Neural progenitor cell (in vitro differentiated cells): Measurements from ENCODE around the gene SLC25A53. TPM values are rescaled to one million over a fixed set of nuclear protein-coding genes. Genes with fewer than 3 reads are reported as not detected.

ENCODE experiments used
- DNase-seq: peaks from one replicate; pipeline ENCODE4 v3.0.0-alpha.2; 2016; ENCODE audit warnings: low spot score
- H2AFZ ChIP-seq: fragments of 200-600 bp; sonication (generic); replicated peaks from 2 replicates; pipeline ENCODE4 v1.6.1; 2016; ENCODE audit warnings: antibody characterized with exemption
- H3F3A ChIP-seq: fragments of 200-600 bp; sonication (generic); 2 replicates; pipeline ENCODE4 v1.6.1; 2016; ENCODE audit warnings: antibody characterized with exemption, low read depth
- H3K27ac ChIP-seq: fragments of 200-600 bp; sonication (generic); 2 replicates; pipeline ENCODE4 v1.5.1; 2016; ENCODE audit warnings: mild to moderate bottlenecking
- H3K27me3 ChIP-seq: fragments of 200-600 bp; sonication (generic); 2 replicates; pipeline ENCODE4 v1.6.1; 2016; ENCODE audit warnings: mild to moderate bottlenecking, moderate library complexity
- H3K36me3 ChIP-seq: fragments of 200-600 bp; sonication (generic); 2 replicates; pipeline ENCODE4 v1.5.1; 2016
- H3K4me1 ChIP-seq: fragments of 200-600 bp; sonication (generic); 2 replicates; pipeline ENCODE4 v1.6.1; 2016; ENCODE audit warnings: mixed run types
- H3K4me2 ChIP-seq: fragments of 200-600 bp; sonication (generic); 2 replicates; pipeline ENCODE4 v1.6.1; 2016
- H3K4me3 ChIP-seq: fragments of 200-600 bp; sonication (generic); 2 replicates; pipeline ENCODE4 v1.5.1; 2016
- H3K79me2 ChIP-seq: fragments of 200-600 bp; sonication (generic); 2 replicates; pipeline ENCODE4 v1.6.1; 2016; ENCODE audit warnings: low read depth
- H3K9ac ChIP-seq: fragments of 200-600 bp; sonication (generic); 2 replicates; pipeline ENCODE4 v1.6.1; 2016
- H3K9me3 ChIP-seq: fragments of 200-600 bp; sonication (generic); 2 replicates; pipeline ENCODE4 v1.5.1; 2016; ENCODE audit warnings: low read depth
- H4K20me1 ChIP-seq: fragments of 200-600 bp; sonication (generic); 2 replicates; pipeline ENCODE4 v1.6.1; 2016; ENCODE audit warnings: low read depth
- H3K27ac Mint-ChIP-seq: 3 replicates; pipeline ENCODE4 v1.8.0; 2021; ENCODE audit warnings: mixed read lengths
- H3K27me3 Mint-ChIP-seq: 2 replicates; pipeline ENCODE4 v1.8.0; 2022; ENCODE audit warnings: low read depth, mild to moderate bottlenecking, inconsistent platforms, moderate library complexity, mixed read lengths; ENCODE audit not compliant: insufficient read depth
- H3K36me3 Mint-ChIP-seq: 3 replicates; pipeline ENCODE4 v1.8.0; 2021; ENCODE audit warnings: mixed read lengths
- H3K4me1 Mint-ChIP-seq: 3 replicates; pipeline ENCODE4 v1.8.0; 2021; ENCODE audit warnings: mixed read lengths
- H3K4me3 Mint-ChIP-seq: 3 replicates; pipeline ENCODE4 v1.8.0; 2021; ENCODE audit warnings: mild to moderate bottlenecking, moderate library complexity, mixed read lengths
- H3K9me3 Mint-ChIP-seq: 3 replicates; pipeline ENCODE4 v1.8.0; 2020; ENCODE audit warnings: mixed read lengths
- EZH2 ChIP-seq: fragments of 200-600 bp; sonication (generic); IDR thresholded peaks from 2 replicates; pipeline ENCODE4 v1.6.1; 2017; ENCODE audit warnings: antibody characterized with exemption, mild to moderate bottlenecking, moderate library complexity
- EZH2phosphoT487 ChIP-seq: fragments of 200-600 bp; sonication (generic); IDR thresholded peaks from 2 replicates; pipeline ENCODE4 v1.6.1; 2017; ENCODE audit warnings: antibody characterized with exemption
- total RNA-seq: library from RNA; depleted of rRNA; stranded (reverse); fragments of >200 nt; gene quantifications from 2 replicates; pipeline ENCODE4 v1.2.3, GENCODE V29; 2015; ENCODE audit warnings: low replicate concordance
- TF ChIP-seq, protein P1 (sequence below): fragments of 200-600 bp; sonication (generic); IDR thresholded peaks from 2 replicates; pipeline ENCODE4 v1.5.1; 2017; ENCODE audit warnings: antibody characterized with exemption, mild to moderate bottlenecking

SLC25A53 gene
- 4.0 and 4.4 TPM in 2 replicates for total RNA-seq

DNA sequence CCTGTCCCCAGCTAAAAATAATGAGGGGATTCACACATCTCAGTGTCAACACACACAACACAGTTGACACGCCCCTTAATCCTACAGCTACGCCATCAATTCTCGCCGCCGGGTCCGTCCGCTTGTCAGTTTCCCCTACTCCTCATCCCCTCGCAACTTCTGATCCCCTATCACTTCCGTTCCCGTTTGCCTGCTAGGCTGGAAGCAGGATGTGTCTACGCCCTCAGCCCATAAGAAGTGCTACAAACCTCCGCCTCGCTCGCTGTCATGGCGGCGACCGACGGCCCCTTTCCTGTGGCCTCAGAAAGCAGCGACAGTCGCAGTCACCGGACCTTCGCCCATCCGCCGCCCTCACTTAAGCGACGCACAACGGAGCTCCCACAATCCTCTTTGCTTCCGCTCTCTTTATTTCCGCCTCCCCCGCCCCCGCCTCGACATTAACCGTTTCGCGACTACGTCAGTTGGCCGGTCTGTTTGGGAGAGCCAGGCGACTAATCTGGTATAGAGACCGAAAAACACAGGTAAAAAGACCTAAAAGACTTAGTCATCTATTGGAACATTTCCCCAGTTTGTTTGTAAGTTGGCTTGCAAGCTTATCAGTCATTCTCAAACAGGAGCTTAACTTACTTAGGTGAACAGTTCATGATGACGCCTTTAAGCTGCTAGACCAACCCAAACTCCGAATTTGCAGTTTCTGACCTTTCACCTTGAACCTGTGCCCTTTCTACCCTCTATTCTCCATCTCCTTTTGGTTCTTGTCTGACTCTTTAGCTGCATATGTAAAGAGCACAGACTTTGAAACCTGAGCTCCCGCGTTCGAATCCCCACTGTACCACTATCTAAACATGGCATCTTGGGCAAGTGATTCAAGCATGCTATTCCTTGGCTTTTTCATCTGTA, at the start of gene SLC25A53:
TSS of gene SLC25A53 (minus strand) at position 380 of the 900 bp plus-strand sequence. CDS start 51,752 bp downstream, outside the sequence.
- TF ChIP-seq EZH2phosphoT487 (no peak), EZH2 (no peak)
- TF ChIP-seq, protein P1, sequence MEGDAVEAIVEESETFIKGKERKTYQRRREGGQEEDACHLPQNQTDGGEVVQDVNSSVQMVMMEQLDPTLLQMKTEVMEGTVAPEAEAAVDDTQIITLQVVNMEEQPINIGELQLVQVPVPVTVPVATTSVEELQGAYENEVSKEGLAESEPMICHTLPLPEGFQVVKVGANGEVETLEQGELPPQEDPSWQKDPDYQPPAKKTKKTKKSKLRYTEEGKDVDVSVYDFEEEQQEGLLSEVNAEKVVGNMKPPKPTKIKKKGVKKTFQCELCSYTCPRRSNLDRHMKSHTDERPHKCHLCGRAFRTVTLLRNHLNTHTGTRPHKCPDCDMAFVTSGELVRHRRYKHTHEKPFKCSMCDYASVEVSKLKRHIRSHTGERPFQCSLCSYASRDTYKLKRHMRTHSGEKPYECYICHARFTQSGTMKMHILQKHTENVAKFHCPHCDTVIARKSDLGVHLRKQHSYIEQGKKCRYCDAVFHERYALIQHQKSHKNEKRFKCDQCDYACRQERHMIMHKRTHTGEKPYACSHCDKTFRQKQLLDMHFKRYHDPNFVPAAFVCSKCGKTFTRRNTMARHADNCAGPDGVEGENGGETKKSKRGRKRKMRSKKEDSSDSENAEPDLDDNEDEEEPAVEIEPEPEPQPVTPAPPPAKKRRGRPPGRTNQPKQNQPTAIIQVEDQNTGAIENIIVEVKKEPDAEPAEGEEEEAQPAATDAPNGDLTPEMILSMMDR, result no peak
- H3K27ac ChIP-seq, result peak within 1 kb of the TSS; percentile 87
- H3K27me3 ChIP-seq, result no peaks in the 10 kb centered on the region
- H3K4me1 Mint-ChIP-seq, result no peaks in the 10 kb centered on the region
- no peaks in the 10 kb centered on the region for H4K20me1 ChIP-seq
- peak within 1 kb of the TSS; percentile 66 for H3K4me3 ChIP-seq
- H3K9ac ChIP-seq, result peak within 1 kb of the TSS; percentile 59
- no peaks in the 10 kb centered on the region for H3K36me3 Mint-ChIP-seq
- H3K4me3 Mint-ChIP-seq, result peak within 1 kb of the TSS; percentile 98
- peaks cover 5% of the 10 kb centered on the region for H3K27me3 Mint-ChIP-seq
- no peaks in the 10 kb centered on the region for H3F3A ChIP-seq
- H3K79me2 ChIP-seq, result no peaks in the 10 kb centered on the region
- H2AFZ ChIP-seq, result peak within 1 kb of the TSS; percentile 63
- H3K27ac Mint-ChIP-seq, result peak within 1 kb of the TSS; percentile 99
- peaks cover 3% of the 10 kb centered on the region for H3K9me3 ChIP-seq
- no peaks in the 10 kb centered on the region for H3K4me1 ChIP-seq
- peak within 1 kb of the TSS; percentile 80 for H3K4me2 ChIP-seq
- H3K36me3 ChIP-seq, result no peaks in the 10 kb centered on the region
- H3K9me3 Mint-ChIP-seq, result no peaks in the 10 kb centered on the region
- peak; percentile 91 for DNase-seq

DNA sequence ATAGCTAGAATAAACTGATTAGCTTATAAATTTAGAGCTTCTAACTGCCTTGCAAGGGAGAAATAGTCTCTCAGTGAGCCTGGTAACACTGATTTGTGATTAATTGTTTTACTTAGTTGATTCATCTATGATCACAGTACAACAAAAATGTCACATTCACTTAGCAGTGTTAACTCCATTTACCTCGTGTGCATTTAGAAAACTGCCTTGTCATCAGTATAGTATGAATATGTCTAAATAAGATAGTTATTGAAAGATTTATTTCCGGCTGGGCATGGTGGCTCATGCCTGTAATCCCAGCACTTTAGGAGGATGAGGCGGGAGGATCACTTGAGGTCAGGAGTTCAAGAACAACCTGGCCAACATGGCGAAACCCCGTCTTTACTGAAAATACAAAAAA, 48.7 kb upstream of the SLC25A53 start:
- H3K9me3 Mint-ChIP-seq, result no peaks in the 10 kb centered on the region
- H3K36me3 Mint-ChIP-seq, result peaks cover 1% of the 10 kb centered on the region
- peaks cover 11% of the 10 kb centered on the region for H3K27me3 ChIP-seq
- H3K4me1 Mint-ChIP-seq, result no peaks in the 10 kb centered on the region
- no peaks in the 10 kb centered on the region for H3K27me3 Mint-ChIP-seq
- no peak for TF ChIP-seq EZH2phosphoT487
- TF ChIP-seq EZH2, result no peak
- no peaks in the 10 kb centered on the region for H4K20me1 ChIP-seq
- H3K4me2 ChIP-seq, result no peak overlapping the region
- H3K9me3 ChIP-seq, result no peaks in the 10 kb centered on the region
- no peak overlapping the region for H3K4me3 Mint-ChIP-seq
- no peaks in the 10 kb centered on the region for H3K36me3 ChIP-seq
- no peaks in the 10 kb centered on the region for H3F3A ChIP-seq
- no peak overlapping the region for H3K4me3 ChIP-seq
- H3K27ac Mint-ChIP-seq, result no peak overlapping the region
- H3K4me1 ChIP-seq, result no peaks in the 10 kb centered on the region
- no peak overlapping the region for H3K9ac ChIP-seq
- no peak overlapping the region for H2AFZ ChIP-seq
- H3K27ac ChIP-seq, result no peak overlapping the region
- no peaks in the 10 kb centered on the region for H3K79me2 ChIP-seq
- DNase-seq, result no peak

DNA sequence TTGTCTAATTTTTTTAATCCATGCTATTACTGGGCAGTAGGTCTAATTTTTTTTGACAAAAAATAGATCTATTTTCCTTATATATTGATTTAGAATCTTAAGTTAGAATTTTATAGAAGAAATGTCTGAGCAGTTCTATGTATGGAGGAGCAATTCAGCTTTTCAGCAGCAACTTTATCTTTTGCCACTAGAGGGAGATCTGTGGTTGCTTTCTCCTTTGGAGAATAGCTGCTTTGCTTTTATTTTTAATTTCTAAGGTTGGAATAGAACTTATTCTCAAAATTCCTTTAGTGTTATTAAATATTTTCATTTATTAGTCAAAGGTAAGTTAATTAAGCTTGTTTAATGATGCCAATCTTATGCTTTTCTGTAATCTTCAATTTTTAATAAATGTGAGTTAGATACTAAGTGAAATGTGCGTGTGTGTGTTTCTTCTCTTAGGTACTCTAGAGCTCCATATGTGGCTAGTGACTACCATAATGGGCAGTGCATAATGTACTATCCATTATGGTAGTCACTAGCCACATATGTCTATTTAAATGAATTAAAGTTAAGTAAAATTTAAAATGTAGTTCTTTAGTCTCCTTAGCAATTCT, 38.8 kb upstream of the SLC25A53 start:
- Histone ChIP-seq H3K4me2 (no peak overlapping the region), H3K27me3 (no peaks in the 10 kb centered on the region), H3K79me2 (no peaks in the 10 kb centered on the region), H3F3A (no peaks in the 10 kb centered on the region), H2AFZ (no peak overlapping the region), H3K36me3 (no peaks in the 10 kb centered on the region), H3K4me1 (no peaks in the 10 kb centered on the region), H3K4me3 (no peak overlapping the region), H3K9me3 (no peaks in the 10 kb centered on the region), H3K27ac (no peak overlapping the region), H3K9ac (no peak overlapping the region), H4K20me1 (no peaks in the 10 kb centered on the region)
- H3K4me1 Mint-ChIP-seq, result no peaks in the 10 kb centered on the region
- H3K4me3 Mint-ChIP-seq, result no peak overlapping the region
- H3K9me3 Mint-ChIP-seq, result no peaks in the 10 kb centered on the region
- TF ChIP-seq EZH2 (no peak), EZH2phosphoT487 (no peak)
- TF ChIP-seq, protein P1, result peak; percentile 79
- peaks cover 8% of the 10 kb centered on the region for H3K36me3 Mint-ChIP-seq
- DNase-seq, result peak; percentile 36
- H3K27ac Mint-ChIP-seq, result no peak overlapping the region
- no peaks in the 10 kb centered on the region for H3K27me3 Mint-ChIP-seq
